Esophagus (tissue), 2 donors: ENCODE results near the gene H6PD. TPM values are rescaled to one million over a fixed set of nuclear protein-coding genes. Genes with fewer than 3 reads are reported as not detected.

Experiments used
- H3K27ac ChIP-seq, 2 donors: one replicate each; pipeline ENCODE4 v1.5.1; 2013; ENCODE audit warnings: low read depth in 2 of 2, mild to moderate bottlenecking in 2 of 2, inconsistent platforms in 1 of 2, low read length in 1 of 2, moderate library complexity in 1 of 2
- H3K27me3 ChIP-seq, 2 donors: one replicate each; pipeline ENCODE4 v1.6.1; 2013; ENCODE audit warnings: low read length in 2 of 2, control low read depth in 1 of 2, mild to moderate bottlenecking in 1 of 2; ENCODE audit not compliant: insufficient read depth in 2 of 2, control insufficient read depth in 1 of 2
- H3K36me3 ChIP-seq, 2 donors: one replicate each; pipeline ENCODE4 v1.6.1; 2013; ENCODE audit warnings: low read length in 1 of 2; ENCODE audit not compliant: control insufficient read depth in 2 of 2, insufficient read depth in 2 of 2
- H3K4me1 ChIP-seq, 2 donors: one replicate each; pipeline ENCODE4 v1.6.1; 2013; ENCODE audit warnings: low read length in 1 of 2; ENCODE audit not compliant: control insufficient read depth in 2 of 2, insufficient read depth in 2 of 2
- H3K4me3 ChIP-seq, 2 donors: one replicate each; pipeline ENCODE4 v1.5.1; 2013; ENCODE audit warnings: low read length in 2 of 2, mild to moderate bottlenecking in 2 of 2, low read depth in 1 of 2, moderate library complexity in 1 of 2
- H3K9me3 ChIP-seq, 2 donors: one replicate each; pipeline ENCODE4 v1.6.1; 2013; ENCODE audit warnings: mild to moderate bottlenecking in 2 of 2, low read depth in 1 of 2, low read length in 1 of 2, moderate library complexity in 1 of 2; ENCODE audit not compliant: control insufficient read depth in 2 of 2, insufficient read depth in 1 of 2
- WGBS, 2 donors: extraction: QIAGEN DNeasy Blood & Tissue Kit; methylation state at CpG; one replicate each; pipeline ENCODE4 v1.1.7; 2013; 5-methylcytosine and 5-hydroxymethylcytosine counted together
- polyA plus RNA-seq, 2 donors: library from polyadenylated mRNA; stranded (reverse); fragments of 200-250 nt; gene quantifications; one replicate each; pipeline ENCODE4 v1.2.3, GENCODE V29; 2013
- donor health status: healthy with polysubstance abuse.
- donor health status: Bipolar disorder and iron deficiency.

Gene H6PD
- polyA plus RNA-seq, 2 donors, result 7.1 to 8.9 TPM

- WGBS, 2 donors, result 89 to 93% methylated on average over 15 of the region's 15 CpGs
- no peaks in the 10 kb centered on the region for H3K27me3 ChIP-seq
- peaks cover 2 to 18% of the 10 kb centered on the region in 2 donors for H3K36me3 ChIP-seq
- H3K4me3 ChIP-seq, result no peak overlapping the region
- H3K4me1 ChIP-seq, result peaks cover 27 to 58% of the 10 kb centered on the region in 2 donors
- peak overlapping the region; percentile 78 to 90 for H3K27ac ChIP-seq
- H3K9me3 ChIP-seq, result no peaks in the 10 kb centered on the region
These were observed 10.7 kb downstream of the H6PD start for GRCh38 chr1:9245230-9245619.

GRCh38 chr1:9245661-9246060, 11.1 kb downstream of the H6PD start:
- no peaks in the 10 kb centered on the region for H3K9me3 ChIP-seq
- H3K27ac ChIP-seq, result no peak overlapping the region
- H3K4me1 ChIP-seq, result peaks cover 29 to 61% of the 10 kb centered on the region in 2 donors
- peaks cover 2 to 18% of the 10 kb centered on the region in 2 donors for H3K36me3 ChIP-seq
- 92 to 96% methylated on average over 7 to 9 of the region's 9 CpGs for WGBS, 2 donors
- H3K27me3 ChIP-seq, result no peaks in the 10 kb centered on the region
- H3K4me3 ChIP-seq, result no peak overlapping the region

- Histone ChIP-seq H3K36me3 (peaks cover 2 to 18% of the 10 kb centered on the region in 2 donors), H3K4me1 (peaks cover 33 to 62% of the 10 kb centered on the region in 2 donors), H3K27ac (no peak overlapping the region), H3K9me3 (no peaks in the 10 kb centered on the region), H3K4me3 (no peak overlapping the region), H3K27me3 (no peaks in the 10 kb centered on the region)
- WGBS, 2 donors, result 94% methylated on average over 5 of the region's 5 CpGs
These were observed 11.6 kb downstream of the H6PD start for GRCh38 chr1:9246215-9246614.

GRCh38 chr1:9246841-9247785, 12.5 kb downstream of the H6PD start:
- Histone ChIP-seq H3K9me3 (no peaks in the 10 kb centered on the region), H3K4me1 (peaks cover 37 to 61% of the 10 kb centered on the region in 2 donors), H3K4me3 (no peak overlapping the region), H3K36me3 (peaks cover 2 to 18% of the 10 kb centered on the region in 2 donors), H3K27ac (no peak overlapping the region), H3K27me3 (no peaks in the 10 kb centered on the region)
- WGBS, 2 donors, result 90 to 92% methylated on average over 41 of the region's 41 CpGs

- peak overlapping the region; percentile 52 to 63 for H3K27ac ChIP-seq
- peaks cover 2 to 18% of the 10 kb centered on the region in 2 donors for H3K36me3 ChIP-seq
- peaks cover 35 to 55% of the 10 kb centered on the region in 2 donors for H3K4me1 ChIP-seq
- H3K27me3 ChIP-seq, result no peaks in the 10 kb centered on the region
- H3K4me3 ChIP-seq, result no peak overlapping the region
- WGBS, 2 donors, result 70 to 91% methylated on average over 13 to 18 of the region's 18 CpGs
- no peaks in the 10 kb centered on the region for H3K9me3 ChIP-seq
These were observed 13.3 kb downstream of the H6PD start for GRCh38 chr1:9247894-9248293.

GRCh38 chr1:9248341-9249262, 14.0 kb downstream of the H6PD start:
- H3K4me1 ChIP-seq, result peaks cover 33 to 50% of the 10 kb centered on the region in 2 donors
- 48 to 67% methylated on average over 21 of the region's 21 CpGs for WGBS, 2 donors
- H3K36me3 ChIP-seq, result peaks cover 2 to 18% of the 10 kb centered on the region in 2 donors
- H3K4me3 ChIP-seq, result no peak overlapping the region
- H3K9me3 ChIP-seq, result no peaks in the 10 kb centered on the region
- peak overlapping the region; percentile 52 to 86 for H3K27ac ChIP-seq
- no peaks in the 10 kb centered on the region for H3K27me3 ChIP-seq

GRCh38 chr1:9249263-9249533, 14.6 kb downstream of the H6PD start:
- H3K4me1 ChIP-seq, result peaks cover 33 to 44% of the 10 kb centered on the region in 2 donors
- peaks cover 2 to 18% of the 10 kb centered on the region in 2 donors for H3K36me3 ChIP-seq
- no peaks in the 10 kb centered on the region for H3K27me3 ChIP-seq
- WGBS, 2 donors, result 49 to 51% methylated on average over 3 of the region's 3 CpGs
- no peaks in the 10 kb centered on the region for H3K9me3 ChIP-seq
- H3K4me3 ChIP-seq, result no peak overlapping the region
- peak overlapping the region; percentile 52 to 86 for H3K27ac ChIP-seq

- Histone ChIP-seq H3K27me3 (no peaks in the 10 kb centered on the region), H3K27ac (peak overlapping the region; percentile 52 to 86), H3K36me3 (peaks cover 2 to 18% of the 10 kb centered on the region in 2 donors), H3K4me3 (no peak overlapping the region), H3K9me3 (no peaks in the 10 kb centered on the region), H3K4me1 (peaks cover 33 to 40% of the 10 kb centered on the region in 2 donors)
- WGBS, 2 donors, result 62 to 77% methylated on average over 17 of the region's 17 CpGs
These were observed 15.2 kb downstream of the H6PD start for GRCh38 chr1:9249534-9250410.
